HG03342 (cell line): Measurements from ENCODE around the gene IL1RAPL2.
"Not testable (repeated sequence)": the region's sequence is repeated elsewhere in the genome, so short reads cannot be mapped to it uniquely, and the experiment has no call there.

Source experiments
- ATAC-seq: cut with Tn5 transposase; IDR thresholded peaks from one replicate; pipeline ENCODE4 v1.9.1; 2021; ENCODE audit warnings: mild to moderate bottlenecking, moderate library complexity; ENCODE audit not compliant: unreplicated experiment

The IL1RAPL2 gene

DNA sequence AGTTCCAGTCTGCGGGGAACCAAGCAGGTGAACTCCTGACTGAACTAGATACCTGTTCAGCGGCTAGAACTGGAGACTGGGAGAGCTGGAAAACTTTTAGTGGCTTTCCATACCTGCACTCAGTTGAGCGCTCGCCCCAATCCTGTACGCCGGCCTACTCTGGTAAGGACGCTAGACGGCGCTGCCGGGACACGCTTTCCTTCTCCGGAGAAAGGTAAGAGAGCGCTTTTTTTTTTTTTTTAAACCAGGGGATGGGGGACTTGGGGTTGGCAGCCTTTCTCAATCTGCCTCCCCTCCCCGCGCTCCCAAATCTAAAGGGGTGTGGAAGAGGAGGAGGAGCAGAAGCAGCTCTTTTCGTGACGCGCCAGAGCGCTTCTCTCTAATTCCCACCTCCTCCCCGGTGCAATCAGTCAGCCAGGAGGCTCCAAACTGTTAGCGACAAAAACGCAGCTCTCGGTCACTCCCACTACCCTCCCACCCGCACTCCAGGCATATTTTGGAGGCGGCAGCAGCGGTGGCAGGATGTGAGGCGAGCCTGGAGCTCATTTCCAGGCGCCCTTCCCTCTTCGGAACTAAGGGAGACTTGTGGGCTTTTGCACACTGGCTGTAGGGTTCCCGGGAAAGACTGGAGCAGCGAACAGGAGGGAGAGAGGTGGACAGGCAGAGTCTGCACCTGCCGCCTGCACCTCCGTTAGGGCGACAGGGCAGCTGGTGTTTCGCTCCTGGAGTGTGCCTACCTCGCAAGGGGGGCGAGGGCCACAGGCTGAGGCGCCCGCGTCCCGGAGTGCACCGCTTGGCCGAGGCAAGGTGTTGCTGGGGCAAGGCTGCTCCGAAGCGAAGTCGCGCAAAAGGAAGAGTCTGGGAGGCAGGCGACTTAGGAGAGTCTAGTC, at the start of gene IL1RAPL2:
TSS of gene IL1RAPL2 (plus strand) at position 409 of the 890 bp plus-strand sequence.
- no peak for ATAC-seq

DNA sequence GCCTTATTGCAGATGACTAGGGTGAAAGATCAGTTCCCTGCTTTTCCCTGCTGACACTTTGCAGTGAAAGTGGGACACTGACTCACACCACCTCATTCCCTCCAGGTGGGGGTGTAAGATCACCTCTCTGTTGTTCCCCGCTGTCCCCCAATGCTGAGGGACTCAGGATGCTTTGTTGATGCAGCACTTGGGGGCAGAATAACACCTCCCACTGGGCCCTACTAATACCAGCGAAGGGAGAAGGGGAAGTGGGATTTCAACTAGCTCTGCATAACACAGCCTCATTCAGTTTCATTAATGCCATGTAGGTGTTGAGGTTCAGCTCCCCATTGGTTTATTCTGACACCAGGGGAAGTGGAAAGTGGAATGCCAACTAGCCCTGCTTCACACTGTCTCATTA, 43.6 kb upstream of the IL1RAPL2 start:
- no peak for ATAC-seq

DNA sequence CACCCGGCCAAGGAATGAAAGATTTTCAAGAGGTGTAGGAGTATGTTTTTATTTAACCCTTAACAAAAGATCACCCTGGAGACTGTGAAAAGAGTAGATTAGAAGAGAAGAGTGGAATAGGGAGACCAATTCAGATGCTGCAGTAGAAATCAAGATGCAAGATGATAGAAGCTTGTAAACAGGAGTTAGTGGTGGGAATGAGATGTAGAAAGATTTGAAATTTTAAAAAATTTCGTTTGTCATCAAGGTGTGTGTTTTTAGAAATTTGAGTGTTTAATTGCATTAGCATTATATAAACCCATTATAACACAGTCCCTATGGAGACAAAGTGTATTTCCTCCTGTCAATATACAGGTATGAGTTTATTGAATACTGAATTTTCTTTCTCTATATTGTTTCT, 42.1 kb upstream of the IL1RAPL2 start:
- no peak for ATAC-seq

DNA sequence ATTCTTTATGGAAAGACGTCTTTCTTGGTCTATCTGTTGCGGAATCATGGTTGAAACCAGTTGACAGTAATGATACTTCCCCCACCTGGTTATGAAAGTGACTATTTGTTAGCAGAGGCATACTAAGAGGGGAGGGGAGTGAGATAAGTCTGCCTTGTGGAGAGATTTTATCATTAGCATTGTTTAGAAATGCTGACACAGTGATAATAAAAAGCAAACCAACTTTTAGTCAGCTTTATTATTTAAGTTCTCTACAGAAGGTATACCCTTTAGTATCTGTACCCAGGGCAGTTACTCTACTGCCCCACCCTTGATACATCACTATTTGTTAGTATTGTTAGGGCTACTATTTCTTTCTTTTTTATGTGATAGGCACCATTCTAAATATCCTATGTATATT, 26.9 kb upstream of the IL1RAPL2 start:
- ATAC-seq = no peak

DNA sequence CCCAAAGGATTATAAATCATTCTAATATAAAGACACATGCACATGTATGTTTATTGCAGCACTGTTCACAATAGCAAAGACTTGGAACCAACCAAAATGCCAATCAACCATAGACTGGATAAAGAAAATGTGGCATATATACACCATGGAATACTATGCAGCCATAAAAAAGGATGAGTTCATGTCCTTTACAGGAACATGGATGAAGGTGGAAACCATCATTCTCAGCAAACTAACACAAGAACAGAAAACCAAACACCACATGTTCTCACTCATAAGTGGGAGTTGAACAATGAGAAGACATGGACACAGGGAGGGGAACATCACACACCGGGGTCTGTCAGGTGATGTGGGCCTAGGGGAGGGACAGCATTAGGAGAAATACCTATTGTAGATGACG, 23.6 kb upstream of the IL1RAPL2 start:
- ATAC-seq = not testable (repeated sequence)

DNA sequence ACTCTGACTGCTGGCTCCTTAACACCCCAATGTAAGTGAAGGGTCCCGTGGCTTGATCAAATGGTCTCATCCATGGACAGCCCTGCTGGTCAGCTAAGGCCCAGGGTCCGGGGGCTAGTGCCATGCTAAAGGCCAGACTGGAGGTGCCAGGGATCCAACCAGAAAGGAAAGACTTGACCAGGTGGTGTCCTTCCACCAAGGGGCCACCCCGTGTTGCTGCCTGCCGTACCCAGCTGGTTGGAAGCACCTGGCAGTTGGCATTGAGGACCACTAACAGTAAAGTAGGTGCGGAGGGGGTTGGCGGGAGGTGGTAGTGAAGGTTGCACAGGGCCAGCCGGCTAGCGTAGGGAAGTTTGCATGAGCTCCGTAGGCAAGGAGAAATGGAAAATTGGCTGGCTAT, 1.7 kb upstream of the IL1RAPL2 start:
- ATAC-seq = no peak

DNA sequence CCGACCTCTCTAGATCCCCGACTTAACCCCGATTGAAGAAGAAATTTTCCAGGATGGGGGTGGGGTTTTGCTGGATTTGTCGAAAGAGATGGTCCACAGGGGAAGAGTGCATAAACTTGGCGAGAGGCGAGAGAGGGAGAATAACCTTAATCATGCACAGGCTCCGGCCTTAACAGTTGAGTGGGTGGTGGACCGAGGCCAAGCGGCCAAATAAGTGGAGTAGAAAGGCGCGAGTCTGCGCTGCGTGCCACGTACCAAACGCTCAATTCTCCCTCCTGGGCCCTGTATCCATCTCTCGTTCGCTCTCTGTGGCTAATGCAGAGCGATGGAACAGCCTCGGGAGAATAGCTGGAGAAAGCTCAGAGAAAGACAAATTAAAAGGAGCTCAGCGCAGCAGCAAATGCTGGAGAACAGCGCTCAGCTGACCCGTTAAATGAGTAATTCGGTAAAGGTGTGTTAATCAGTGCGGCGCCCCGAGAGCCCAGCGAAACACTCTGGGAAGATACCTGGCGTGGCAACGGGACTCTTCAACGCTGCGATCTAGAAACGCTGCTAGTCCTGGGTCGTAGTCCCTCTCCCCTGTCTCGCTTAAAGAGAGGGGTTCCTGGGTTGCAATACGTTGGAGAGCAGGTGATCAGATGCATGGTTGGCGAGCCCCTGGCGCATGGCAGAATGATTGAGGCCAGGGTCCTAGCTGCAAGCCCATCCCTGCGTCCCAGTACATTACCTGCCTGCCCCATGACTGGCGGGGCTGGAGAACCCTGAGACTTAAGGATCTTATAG, 887 bp upstream of the IL1RAPL2 start:
- ATAC-seq = no peak

DNA sequence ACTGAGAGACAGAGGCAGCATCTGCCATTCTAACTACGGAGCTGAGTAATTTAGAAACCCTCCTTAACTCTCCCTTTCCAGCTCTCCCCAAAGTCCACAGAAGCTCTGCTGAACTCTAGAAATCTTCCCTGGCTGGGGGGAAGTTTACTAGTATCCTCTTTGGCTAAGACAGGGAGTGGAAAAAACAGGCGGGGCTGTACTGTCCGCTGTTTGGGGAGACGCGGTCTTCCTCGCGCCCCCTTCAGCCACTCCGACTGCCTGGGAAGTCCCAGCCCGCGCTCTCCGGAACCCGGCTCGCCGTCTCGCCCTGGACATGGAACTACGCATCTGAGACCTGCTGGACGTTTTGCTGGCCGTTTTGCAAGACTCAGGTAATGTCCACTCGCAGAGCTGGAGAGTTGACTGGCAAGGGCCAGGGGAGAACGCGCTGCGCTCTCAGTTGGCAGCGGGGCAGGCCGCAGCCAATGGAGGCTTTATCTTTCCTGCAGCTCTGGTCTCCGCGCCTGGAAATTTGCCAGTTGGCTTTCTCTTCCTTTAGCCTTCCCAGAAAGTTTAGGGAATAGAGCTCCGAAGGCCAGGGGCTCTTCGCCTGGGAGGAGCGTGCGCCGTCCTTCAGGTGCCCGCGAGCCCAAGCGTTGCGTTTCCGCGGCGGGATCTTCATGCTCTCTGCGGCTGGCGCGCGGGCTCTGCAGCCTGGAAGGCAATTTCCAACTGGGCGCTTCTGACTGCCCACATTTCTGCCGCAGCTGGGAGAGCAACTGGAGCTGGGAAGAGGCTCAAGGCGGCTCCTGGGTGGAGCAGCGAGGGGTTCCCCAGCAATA, 892 bp downstream of the IL1RAPL2 start:
- no peak for ATAC-seq

DNA sequence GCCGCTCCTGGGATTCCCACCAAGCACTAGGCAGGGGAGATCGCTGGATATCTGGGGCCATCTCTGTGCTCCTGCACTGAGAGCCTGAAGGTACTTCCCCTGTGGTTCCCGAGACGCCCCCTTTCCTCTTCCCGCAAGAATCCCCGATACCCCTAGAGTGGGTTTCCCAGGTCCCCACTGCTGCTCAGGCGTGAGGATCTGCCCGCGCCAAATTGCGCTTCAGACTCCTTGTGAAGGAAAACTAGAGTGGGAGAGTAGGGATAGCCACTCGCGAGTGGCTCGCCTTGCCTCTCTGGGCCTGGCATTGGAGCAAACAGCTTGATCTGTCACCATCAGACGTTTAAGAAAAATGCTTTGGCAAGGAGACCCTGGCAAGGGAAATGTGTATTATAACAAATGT, 1.5 kb downstream of the IL1RAPL2 start:
- ATAC-seq = no peak

DNA sequence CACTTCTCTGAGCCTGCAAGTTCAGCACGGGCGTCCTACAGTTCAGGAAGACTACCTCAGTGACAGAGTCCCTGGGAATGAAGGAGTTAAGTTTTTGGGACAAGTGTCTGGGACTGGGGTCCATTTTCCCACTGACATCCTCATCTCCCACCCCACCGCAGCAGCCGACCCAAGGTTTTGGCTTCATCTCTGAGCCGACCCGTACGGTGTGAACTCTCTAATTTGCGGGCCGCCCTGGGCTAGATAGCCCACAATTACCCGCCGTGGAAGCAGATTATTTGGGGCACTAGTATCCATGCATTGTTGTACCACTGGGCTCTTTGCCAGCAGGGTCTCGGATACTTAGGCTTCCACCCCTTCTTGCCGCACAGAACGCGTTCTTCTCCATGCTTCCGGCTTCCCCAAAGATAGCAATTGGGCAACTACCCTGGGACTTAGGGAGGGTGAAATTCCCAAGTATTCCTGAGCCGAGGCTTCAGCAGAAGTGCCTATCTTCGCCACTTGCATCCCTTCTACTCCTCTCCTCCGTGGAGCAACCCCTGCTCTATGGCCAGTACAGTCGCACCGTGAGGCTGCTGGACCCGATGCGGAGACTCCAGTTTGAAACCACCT, 2.4 kb downstream of the IL1RAPL2 start:
- ATAC-seq = no peak

DNA sequence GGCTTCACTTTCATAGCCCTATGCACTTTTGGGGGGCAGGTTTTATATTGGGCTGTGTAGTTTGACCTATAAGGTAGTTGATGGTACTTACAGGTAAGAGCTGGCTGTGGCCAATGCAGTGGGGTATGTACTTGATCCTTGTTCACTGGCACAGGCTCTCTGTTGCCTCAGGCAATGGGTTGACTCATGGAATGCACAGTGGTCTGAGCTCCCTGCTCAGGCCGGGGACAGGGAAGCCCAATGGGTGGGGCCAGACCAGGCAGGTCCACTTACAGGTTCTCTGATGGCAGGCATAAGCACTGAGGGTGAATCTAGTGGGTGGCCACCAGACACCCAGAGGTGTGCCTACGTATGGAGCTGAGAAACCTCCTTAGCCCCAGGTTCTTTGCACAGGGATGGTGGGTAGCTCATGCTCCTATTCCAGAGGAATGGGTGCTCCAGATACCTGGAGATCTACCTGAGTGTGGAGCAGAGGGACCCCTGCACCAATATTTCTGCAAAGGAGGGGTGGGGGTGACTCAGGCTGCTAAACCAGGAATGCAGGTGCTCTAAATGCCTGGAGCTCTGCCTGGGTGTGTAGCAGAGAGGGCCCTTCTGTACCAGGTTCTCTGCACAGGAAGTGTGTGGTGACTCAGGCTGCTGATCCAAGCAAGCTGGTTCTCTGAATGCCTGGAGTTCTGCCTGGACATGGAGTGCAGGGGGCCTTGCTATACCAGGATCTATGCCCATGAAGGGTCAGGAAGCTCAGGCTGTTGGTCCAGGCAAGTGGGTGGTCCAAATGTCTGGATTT, 52.3 kb downstream of the IL1RAPL2 start:
- no peak for ATAC-seq

DNA sequence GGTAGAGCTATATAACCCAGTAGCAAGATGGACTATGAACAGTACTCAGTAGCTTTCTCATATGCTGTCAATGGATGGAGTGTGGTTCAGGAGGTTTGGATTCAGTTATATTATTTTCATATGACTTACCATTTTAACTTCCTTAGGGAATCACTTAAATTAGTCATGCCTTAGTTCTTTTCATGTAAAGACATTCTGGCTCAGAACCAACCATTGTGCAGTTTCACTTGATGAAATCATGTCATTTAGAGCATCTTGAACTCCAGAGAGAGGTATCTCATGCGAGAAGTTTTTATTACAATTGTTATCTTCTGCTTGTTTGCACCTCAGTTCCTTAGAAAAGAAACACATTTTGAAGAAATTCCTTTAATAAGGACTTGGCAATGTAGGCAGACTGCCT, 55.8 kb downstream of the IL1RAPL2 start:
- no peak for ATAC-seq

DNA sequence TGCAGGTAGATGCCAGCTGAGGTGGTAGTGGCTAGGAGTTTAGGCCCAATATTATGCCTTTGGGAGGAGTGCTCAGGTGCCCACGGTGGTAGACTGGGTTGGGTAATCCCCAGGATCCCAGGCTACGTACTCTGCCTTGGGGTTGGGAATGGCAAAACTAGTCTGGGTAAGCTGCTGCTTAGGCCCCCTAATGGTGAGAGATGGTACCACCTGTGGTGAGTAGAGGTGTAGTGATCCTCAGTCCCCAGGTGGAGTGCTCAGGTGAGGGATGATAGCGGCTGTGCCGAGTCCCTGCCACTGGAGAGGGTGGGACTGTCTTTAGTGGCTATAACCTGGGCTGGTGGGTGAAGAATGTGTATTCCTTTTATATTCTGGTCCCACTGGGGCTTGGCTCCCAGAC, 75.2 kb downstream of the IL1RAPL2 start:
- peak; percentile 72 for ATAC-seq

DNA sequence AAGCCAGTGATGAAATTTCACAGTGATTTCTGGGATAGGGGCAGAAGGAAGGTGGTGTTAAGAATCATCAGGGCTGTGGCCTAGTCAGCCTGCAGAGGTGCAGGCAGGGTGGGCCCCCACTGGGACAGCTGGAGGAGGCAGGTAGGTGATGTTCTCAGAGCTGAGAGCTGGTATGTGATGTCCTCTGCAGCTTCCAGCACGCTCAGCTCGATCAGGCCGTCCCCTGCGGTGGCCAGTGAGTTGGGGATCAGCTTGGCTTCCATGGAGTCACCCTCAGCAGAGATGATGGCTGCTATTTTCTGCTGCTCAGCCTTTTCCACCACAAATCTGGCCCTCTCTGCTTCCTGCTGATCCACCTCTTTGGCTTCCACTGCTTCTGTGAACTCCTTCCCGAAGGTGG, 81.1 kb downstream of the IL1RAPL2 start:
- ATAC-seq = no peak

DNA sequence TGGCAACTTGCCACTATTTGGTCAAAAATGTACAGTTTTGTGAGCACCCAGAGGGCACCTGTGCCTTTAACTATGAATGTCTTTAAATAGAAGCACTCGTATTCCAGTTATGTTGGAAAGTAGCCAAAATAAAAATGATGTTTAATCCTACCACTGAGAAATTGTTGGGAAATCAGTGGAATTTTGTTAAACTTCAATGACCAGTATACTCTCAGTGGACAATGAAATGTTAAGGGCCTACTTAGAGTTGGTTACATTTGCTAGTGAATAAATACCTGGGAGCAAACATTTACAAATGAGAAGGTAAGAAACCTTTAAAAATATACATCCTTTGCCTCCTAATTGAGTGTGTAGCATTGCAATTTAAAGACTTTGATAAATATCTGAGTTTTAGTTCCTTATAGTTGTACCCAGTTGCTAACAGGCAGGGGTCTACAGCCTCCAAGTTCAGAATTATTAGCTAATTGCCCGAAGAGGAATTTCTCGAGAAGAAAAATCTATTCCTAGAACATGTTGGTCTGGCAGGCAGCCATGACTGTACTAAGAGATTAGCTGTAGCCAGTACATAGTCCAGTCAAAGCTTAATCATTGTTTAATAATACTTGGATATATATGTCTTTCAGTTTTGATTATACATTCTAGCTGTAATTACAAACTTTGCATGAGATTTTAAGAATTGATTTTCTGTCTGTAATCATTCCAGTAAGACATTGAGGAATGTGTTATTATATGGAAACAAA, 93.2 kb downstream of the IL1RAPL2 start:
- no peak for ATAC-seq

DNA sequence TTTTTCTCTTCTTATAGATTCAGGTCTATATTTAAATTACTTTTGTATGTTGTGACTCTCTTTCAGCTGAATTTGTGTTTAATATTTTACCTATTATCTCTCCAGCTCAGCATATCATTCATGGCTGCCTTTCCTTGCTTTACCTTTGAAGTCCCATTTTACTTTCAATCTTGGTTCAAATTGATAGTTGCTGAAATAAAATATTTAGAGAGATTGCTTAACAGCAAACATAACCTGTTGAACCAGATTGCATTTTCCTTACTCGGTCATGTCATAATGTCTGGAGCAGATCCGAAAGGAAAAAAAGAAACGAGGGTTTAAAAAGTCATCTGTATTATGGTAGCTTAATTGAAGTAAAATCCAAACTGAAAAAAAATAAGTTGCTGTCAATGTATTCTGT, 94.1 kb downstream of the IL1RAPL2 start:
- no peak for ATAC-seq

DNA sequence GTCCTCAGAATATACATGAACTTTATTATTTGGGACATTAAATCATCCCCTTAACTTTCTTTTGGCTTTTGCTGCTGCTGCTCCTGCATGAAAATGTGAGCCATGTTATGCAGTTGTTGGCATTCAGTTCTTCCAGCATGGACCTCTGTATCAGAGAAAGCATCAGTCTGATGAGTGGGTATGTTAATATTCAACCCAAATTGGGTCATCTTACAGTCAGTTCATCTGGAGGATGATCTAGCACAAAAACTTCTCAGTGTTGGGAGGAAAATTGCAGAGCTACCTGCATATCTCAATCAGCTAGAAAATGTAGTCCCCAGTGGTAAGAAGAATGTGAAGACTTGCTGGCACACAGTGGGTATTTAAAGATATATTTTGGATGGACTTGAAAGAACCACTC, 96.7 kb downstream of the IL1RAPL2 start:
- no peak for ATAC-seq

DNA sequence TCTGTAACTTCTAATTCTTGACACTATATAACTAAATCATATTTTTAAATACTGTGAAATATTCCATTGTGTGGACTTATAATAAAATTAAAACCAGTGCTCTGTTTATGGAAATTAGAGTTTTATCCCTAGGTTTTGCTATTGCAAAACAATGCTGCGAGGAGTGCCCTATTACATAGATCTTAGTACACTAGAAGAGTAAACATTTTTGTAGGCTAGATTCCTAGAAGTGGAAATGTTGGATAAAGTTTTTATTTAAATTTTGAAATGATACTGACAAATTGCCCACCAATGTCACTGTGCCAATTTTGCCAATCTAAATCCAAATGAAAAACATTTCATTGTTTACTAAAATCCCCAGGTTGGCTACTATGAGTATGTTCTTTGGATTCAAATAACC, 99.7 kb downstream of the IL1RAPL2 start:
- ATAC-seq = no peak

DNA sequence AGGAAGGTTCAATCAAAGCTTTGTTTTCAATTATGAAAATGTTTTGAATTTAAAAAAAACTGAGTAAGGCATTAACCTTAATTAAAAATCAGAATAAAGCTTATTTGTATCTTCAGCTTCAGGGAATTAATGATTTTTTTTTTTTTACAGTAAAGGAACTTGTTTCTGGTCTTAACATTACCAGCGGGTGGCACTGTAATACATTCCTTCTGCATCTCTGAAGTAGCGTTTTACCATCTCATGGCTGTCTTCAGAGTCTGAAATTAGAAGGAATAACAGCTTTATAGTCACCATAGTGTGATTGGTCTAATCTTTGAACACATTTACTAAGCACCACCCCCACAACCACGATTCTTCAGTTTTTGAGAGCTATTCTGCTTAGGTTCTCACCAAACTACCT, 102.6 kb downstream of the IL1RAPL2 start:
- no peak for ATAC-seq
